SK-N-SH treated with all-trans-retinoic acid at 6 μM for 48 hours (cell line): ENCODE results near the gene C5.

ENCODE experiments used
- ATAC-seq: fragments of 200-7000 bp; cut with Tn5 transposase; 3 replicates; pipeline ENCODE4 v1.9.1; 2020; ENCODE audit warnings: mild to moderate bottlenecking, moderate library complexity
- ARNTL ChIP-seq: fragments of 450-650 bp; formaldehyde crosslinking; IDR thresholded peaks from 2 replicates; pipeline ENCODE4 v1.5.0; 2020; ENCODE audit warnings: low read depth, mild to moderate bottlenecking, moderate library complexity, borderline replicate concordance
- BACH2 ChIP-seq: fragments of 250-450 bp; sonication (Bioruptor Pico); IDR thresholded peaks from 2 replicates; pipeline ENCODE4 v1.9.0; 2021; ENCODE audit warnings: mild to moderate bottlenecking, borderline replicate concordance
- CREB5 ChIP-seq: fragments of 250-450 bp; sonication (Bioruptor Pico); IDR thresholded peaks from 2 replicates; pipeline ENCODE4 v1.5.1; 2020; ENCODE audit warnings: low read depth, mild to moderate bottlenecking, moderate library complexity
- CSDC2 ChIP-seq: fragments of 250-450 bp; sonication (Bioruptor Pico); IDR thresholded peaks from 2 replicates; pipeline ENCODE4 v1.5.0; 2020; ENCODE audit warnings: mild to moderate bottlenecking, moderate library complexity
- ESRRG ChIP-seq: fragments of 250-450 bp; sonication (Bioruptor Pico); IDR thresholded peaks from 2 replicates; pipeline ENCODE4 v1.6.1; 2021; ENCODE audit warnings: mild to moderate bottlenecking
- GLIS3 ChIP-seq: fragments of 250-450 bp; sonication (Bioruptor Pico); IDR thresholded peaks from 2 replicates; pipeline ENCODE4 v1.5.0; 2020; ENCODE audit warnings: mild to moderate bottlenecking, moderate library complexity
- ISL1 ChIP-seq: fragments of 250-450 bp; sonication (Bioruptor Pico); IDR thresholded peaks from 2 replicates; pipeline ENCODE4 v2.1.2; 2022; ENCODE audit warnings: mild to moderate bottlenecking, moderate library complexity
- OSR1 ChIP-seq: fragments of 250-450 bp; sonication (Bioruptor Pico); IDR thresholded peaks from 2 replicates; pipeline ENCODE4 v1.8.0; 2022; ENCODE audit warnings: moderate library complexity, mild to moderate bottlenecking, inconsistent platforms
- PATZ1 ChIP-seq: fragments of 250-450 bp; sonication (Bioruptor Pico); IDR thresholded peaks from 2 replicates; pipeline ENCODE4 v1.8.0; 2020; ENCODE audit warnings: mild to moderate bottlenecking, moderate library complexity, borderline replicate concordance
- POU6F1 ChIP-seq: fragments of 250-450 bp; sonication (Bioruptor Pico); IDR thresholded peaks from 2 replicates; pipeline ENCODE4 v1.8.0; 2021; ENCODE audit warnings: low read depth, mild to moderate bottlenecking, moderate library complexity, borderline replicate concordance
- PPARA ChIP-seq: fragments of 250-450 bp; sonication (Bioruptor Pico); IDR thresholded peaks from 2 replicates; pipeline ENCODE4 v1.5.0; 2020; ENCODE audit warnings: mild to moderate bottlenecking, borderline replicate concordance
- RARB ChIP-seq: fragments of 250-450 bp; sonication (Bioruptor Pico); IDR thresholded peaks from 2 replicates; pipeline ENCODE4 v1.8.0; 2021; ENCODE audit warnings: mild to moderate bottlenecking, moderate library complexity
- SNAI2 ChIP-seq: fragments of 250-450 bp; sonication (Bioruptor Pico); IDR thresholded peaks from 2 replicates; pipeline ENCODE4 v1.5.0; 2020; ENCODE audit warnings: mild to moderate bottlenecking, moderate library complexity
- TCF4 ChIP-seq: fragments of 250-450 bp; sonication (Bioruptor Pico); IDR thresholded peaks from 2 replicates; pipeline ENCODE4 v1.8.0; 2021; ENCODE audit warnings: mild to moderate bottlenecking, moderate library complexity, borderline replicate concordance
- TOX ChIP-seq: fragments of 250-450 bp; sonication (Bioruptor Pico); IDR thresholded peaks from 2 replicates; pipeline ENCODE4 v1.8.0; 2021; ENCODE audit warnings: mild to moderate bottlenecking, moderate library complexity, borderline replicate concordance
- TSHZ2 ChIP-seq: fragments of 250-450 bp; sonication (Bioruptor Pico); IDR thresholded peaks from 2 replicates; pipeline ENCODE4 v1.5.0; 2020; ENCODE audit warnings: mild to moderate bottlenecking, moderate library complexity
- ZC3H10 ChIP-seq: fragments of 250-450 bp; sonication (Bioruptor Pico); IDR thresholded peaks from 2 replicates; pipeline ENCODE4 v1.5.1; 2021; ENCODE audit warnings: mild to moderate bottlenecking, moderate library complexity
- ZFP3 ChIP-seq: fragments of 250-450 bp; sonication (Bioruptor Pico); IDR thresholded peaks from 2 replicates; pipeline ENCODE4 v1.5.0; 2020; ENCODE audit warnings: mild to moderate bottlenecking, moderate library complexity
- ZFP30 ChIP-seq: fragments of 450-650 bp; formaldehyde crosslinking; IDR thresholded peaks from 2 replicates; pipeline ENCODE4 v1.5.0; 2022; ENCODE audit warnings: mild to moderate bottlenecking, moderate library complexity
- ZNF565 ChIP-seq: fragments of 450-650 bp; formaldehyde crosslinking; conservative IDR thresholded peaks from 2 replicates; pipeline ENCODE4 v1.5.0; 2020; ENCODE audit warnings: low read depth, mild to moderate bottlenecking, moderate library complexity
- ZNF70 ChIP-seq: fragments of 450-650 bp; formaldehyde crosslinking; IDR thresholded peaks from 2 replicates; pipeline ENCODE4 v1.5.0; 2020; ENCODE audit warnings: mild to moderate bottlenecking, moderate library complexity
- ZNF8 ChIP-seq: fragments of 450-650 bp; formaldehyde crosslinking; IDR thresholded peaks from 2 replicates; pipeline ENCODE4 v1.5.0; 2020; ENCODE audit warnings: mild to moderate bottlenecking, moderate library complexity
- TF ChIP-seq, protein P1 (sequence below): fragments of 250-450 bp; sonication (Bioruptor Pico); IDR thresholded peaks from 2 replicates; pipeline ENCODE4 v1.5.1; 2021; ENCODE audit warnings: mild to moderate bottlenecking, moderate library complexity

The C5 gene

DNA sequence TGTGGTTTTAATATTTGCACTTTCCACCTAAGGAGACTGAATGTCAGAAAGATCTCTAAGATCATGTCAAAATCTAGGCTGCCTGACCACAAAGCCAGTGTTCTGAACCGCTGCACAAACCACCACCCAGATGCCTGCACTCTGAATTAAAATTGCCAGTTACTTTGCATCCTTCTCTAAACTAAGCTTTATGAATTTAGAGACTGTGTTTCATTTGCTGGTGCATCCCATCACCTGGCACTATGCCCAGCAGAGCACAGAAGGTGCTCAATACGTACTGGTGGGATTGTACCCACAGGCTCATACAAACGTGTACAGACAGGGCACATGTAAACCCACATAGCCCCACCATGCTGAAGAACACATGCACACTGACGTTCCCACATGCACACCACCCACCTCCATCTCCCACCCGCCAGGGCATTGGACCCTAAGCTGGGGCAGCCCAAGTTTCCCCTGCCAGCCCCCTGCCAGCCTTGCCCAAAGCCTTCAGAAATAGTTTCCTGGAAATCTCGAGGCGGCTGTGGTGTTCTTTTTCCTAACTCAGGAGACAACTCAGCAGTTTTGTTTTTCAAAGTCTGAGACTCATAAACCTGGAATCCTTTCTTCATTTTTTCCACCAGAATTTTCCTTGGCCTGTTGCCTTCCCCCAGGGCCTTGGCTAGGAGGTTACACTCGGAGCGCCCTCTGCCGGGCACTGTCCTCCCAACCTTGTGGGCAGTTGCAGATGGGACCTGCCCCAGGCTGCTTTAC lies 113.9 kb downstream of the C5 start (continued):
- no peak for TF ChIP-seq ZNF8
- TF ChIP-seq OSR1 (CRISPR knock-in tag): no peak

DNA sequence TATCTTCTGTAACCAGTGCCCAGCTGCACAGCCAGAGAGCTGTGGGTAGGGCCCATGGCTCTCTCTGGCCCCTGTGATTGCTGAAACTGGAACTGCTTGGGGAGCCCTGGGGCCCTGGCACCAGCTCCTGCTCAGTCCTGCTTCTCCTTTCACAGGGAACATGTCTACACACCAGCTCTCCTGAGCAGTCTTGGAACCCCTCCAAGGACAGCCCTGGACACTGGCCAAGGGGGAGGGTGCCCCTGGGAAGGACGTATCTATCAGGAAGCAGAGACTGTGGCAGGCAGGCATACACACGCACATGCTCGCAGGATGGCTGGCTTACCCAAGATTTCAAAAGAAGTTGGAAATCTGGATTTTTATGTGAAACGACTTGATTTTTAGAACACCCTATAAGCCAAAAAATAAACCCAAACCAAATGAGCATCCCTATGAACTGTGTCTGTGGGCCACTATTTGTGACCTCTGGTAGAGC lies 114.7 kb downstream of the C5 start:
- no peak for TF ChIP-seq RARB (CRISPR knock-in tag)
- peak; percentile 64; the same call in 1 of the 2 replicates for TF ChIP-seq TSHZ2 (CRISPR knock-in tag)
- ATAC-seq: peak; percentile 85

DNA sequence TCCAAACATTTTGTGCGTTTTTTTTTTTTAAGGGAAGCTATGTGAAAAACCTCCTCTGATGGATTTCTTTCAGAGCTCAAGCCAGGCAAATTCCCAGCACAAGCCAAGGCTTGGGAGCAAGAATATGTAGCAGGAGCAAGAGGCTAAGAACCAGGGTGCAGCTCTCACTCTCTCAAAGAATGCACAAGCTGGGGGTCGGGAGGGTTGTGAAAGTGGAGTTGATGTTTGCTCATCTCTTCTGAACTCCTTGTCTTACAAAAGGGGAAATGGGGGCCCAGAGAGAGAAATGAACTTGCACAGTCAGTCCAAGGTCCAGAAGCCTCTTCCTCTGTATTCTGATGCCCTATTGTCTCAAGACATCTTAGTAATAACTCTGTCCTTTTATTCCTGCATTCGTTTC lies 115.8 kb downstream of the C5 start:
- TF ChIP-seq ARNTL (no peak), ZC3H10 (CRISPR knock-in tag) (no peak), POU6F1 (CRISPR knock-in tag) (no peak), OSR1 (CRISPR knock-in tag) (no peak), PATZ1 (CRISPR knock-in tag) (no peak), TCF4 (CRISPR knock-in tag) (no peak), CREB5 (CRISPR knock-in tag) (no peak), RARB (CRISPR knock-in tag) (no peak), TOX (no peak), PPARA (CRISPR knock-in tag) (no peak), BACH2 (no peak), ZNF565 (CRISPR knock-in tag) (no peak), ZFP3 (CRISPR knock-in tag) (no peak), GLIS3 (CRISPR knock-in tag) (no peak), ESRRG (no peak), ZNF70 (CRISPR knock-in tag) (no peak), ISL1 (CRISPR knock-in tag) (no peak), ZFP30 (no peak), SNAI2 (CRISPR knock-in tag) (no peak)
- ATAC-seq: no peak

DNA sequence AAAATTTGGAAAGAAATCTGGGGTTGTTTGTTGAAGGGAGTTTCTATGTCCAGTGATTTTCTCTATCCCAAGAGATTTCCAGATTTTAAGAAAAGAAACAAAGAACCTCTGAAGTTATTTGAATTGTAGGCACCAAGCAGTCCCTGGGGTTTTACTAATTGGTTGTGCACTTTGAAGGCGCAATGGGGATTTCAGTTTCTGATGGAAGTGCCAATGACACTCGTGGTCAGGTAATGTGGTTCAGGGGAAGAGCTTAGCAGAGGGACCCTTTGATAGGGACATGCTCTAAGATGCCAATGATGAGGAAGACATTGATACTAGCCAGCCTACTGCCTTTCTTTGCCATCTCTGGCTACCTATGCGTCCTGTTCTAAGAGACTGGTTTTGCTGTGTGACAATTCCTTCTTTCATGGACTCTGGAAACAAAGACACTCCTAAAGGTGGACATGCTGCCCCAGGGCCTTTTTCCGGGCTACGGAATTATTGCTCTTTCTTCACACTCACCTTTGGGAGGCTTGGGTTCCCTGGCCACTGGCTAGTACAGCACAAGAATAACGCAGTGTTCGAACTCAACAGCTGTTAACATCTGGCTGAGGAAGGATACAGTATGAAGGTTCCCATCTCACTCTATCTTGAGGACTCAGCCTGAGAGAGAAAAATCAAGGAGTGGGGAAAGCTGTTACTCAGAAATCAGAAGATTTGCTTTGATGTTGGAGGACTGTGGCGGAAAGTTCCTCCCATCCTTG lies 116.6 kb downstream of the C5 start:
- no peak for ATAC-seq
- TF ChIP-seq ZNF70 (CRISPR knock-in tag) (no peak), ISL1 (CRISPR knock-in tag) (no peak), ARNTL (no peak), ZC3H10 (CRISPR knock-in tag) (no peak), CREB5 (CRISPR knock-in tag) (no peak), PATZ1 (CRISPR knock-in tag) (no peak), CSDC2 (CRISPR knock-in tag) (no peak), TCF4 (CRISPR knock-in tag) (no peak), ZFP3 (CRISPR knock-in tag) (no peak), ZNF8 (no peak), PPARA (CRISPR knock-in tag) (no peak)
- TF ChIP-seq, protein P1, sequence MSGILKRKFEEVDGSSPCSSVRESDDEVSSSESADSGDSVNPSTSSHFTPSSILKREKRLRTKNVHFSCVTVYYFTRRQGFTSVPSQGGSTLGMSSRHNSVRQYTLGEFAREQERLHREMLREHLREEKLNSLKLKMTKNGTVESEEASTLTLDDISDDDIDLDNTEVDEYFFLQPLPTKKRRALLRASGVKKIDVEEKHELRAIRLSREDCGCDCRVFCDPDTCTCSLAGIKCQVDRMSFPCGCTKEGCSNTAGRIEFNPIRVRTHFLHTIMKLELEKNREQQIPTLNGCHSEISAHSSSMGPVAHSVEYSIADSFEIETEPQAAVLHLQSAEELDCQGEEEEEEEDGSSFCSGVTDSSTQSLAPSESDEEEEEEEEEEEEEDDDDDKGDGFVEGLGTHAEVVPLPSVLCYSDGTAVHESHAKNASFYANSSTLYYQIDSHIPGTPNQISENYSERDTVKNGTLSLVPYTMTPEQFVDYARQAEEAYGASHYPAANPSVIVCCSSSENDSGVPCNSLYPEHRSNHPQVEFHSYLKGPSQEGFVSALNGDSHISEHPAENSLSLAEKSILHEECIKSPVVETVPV (CRISPR knock-in tag): no peak
